Activated T-cell treated with anti-CD3 and anti-CD28 coated beads, Interleukin-2, amount 50 U/mL, for 24 hours (primary cell): ENCODE data around the gene ELMO1.

Experiments used
- DNase-seq: peaks from one replicate; pipeline ENCODE4 v3.0.0-alpha.2; 2020
- H3K27ac Mint-ChIP-seq: 2 replicates; pipeline ENCODE4 v1.8.0; 2020; ENCODE audit warnings: mild to moderate bottlenecking, mixed read lengths
- H3K27me3 Mint-ChIP-seq: 2 replicates; pipeline ENCODE4 v1.8.0; 2020; ENCODE audit warnings: mixed read lengths
- H3K36me3 Mint-ChIP-seq: 2 replicates; pipeline ENCODE4 v1.8.0; 2020; ENCODE audit warnings: low read depth, mixed read lengths
- H3K4me1 Mint-ChIP-seq: 2 replicates; pipeline ENCODE4 v1.8.0; 2020; ENCODE audit warnings: low read depth, mixed read lengths
- H3K4me3 Mint-ChIP-seq: 2 replicates; pipeline ENCODE4 v1.8.0; 2020; ENCODE audit warnings: mild to moderate bottlenecking, moderate library complexity, mixed read lengths
- H3K9me3 Mint-ChIP-seq: 2 replicates; pipeline ENCODE4 v1.8.0; 2020; ENCODE audit warnings: mixed read lengths

ELMO1 gene

GRCh38 chr7:37081436-37081835 lies 367.2 kb downstream of the ELMO1 start:
- DNase-seq, result no peak

GRCh38 chr7:37079420-37079819 lies 369.2 kb downstream of the ELMO1 start:
- peaks cover 52% of the 10 kb centered on the region for H3K4me1 Mint-ChIP-seq
- H3K36me3 Mint-ChIP-seq, result peaks cover 84% of the 10 kb centered on the region
- no peaks in the 10 kb centered on the region for H3K27me3 Mint-ChIP-seq
- H3K9me3 Mint-ChIP-seq, result no peaks in the 10 kb centered on the region
- no peak overlapping the region for H3K27ac Mint-ChIP-seq
- no peak overlapping the region for H3K4me3 Mint-ChIP-seq
- no peak for DNase-seq

More at GRCh38 chr7:37081436-37081835, 367.2 kb downstream of the ELMO1 start:
- Mint-ChIP-seq H3K4me1 (peaks cover 53% of the 10 kb centered on the region), H3K9me3 (no peaks in the 10 kb centered on the region), H3K27me3 (no peaks in the 10 kb centered on the region), H3K4me3 (no peak overlapping the region), H3K36me3 (peaks cover 89% of the 10 kb centered on the region), H3K27ac (no peak overlapping the region)

GRCh38 chr7:37076668-37077067 lies 372.0 kb downstream of the ELMO1 start:
- peaks cover 75% of the 10 kb centered on the region for H3K36me3 Mint-ChIP-seq
- H3K9me3 Mint-ChIP-seq, result peaks cover 5% of the 10 kb centered on the region
- DNase-seq, result no peak
- no peaks in the 10 kb centered on the region for H3K27me3 Mint-ChIP-seq
- H3K27ac Mint-ChIP-seq, result no peak overlapping the region
- H3K4me3 Mint-ChIP-seq, result no peak overlapping the region
- H3K4me1 Mint-ChIP-seq, result peaks cover 50% of the 10 kb centered on the region

GRCh38 chr7:37074370-37074769 lies 374.3 kb downstream of the ELMO1 start:
- H3K9me3 Mint-ChIP-seq, result peaks cover 5% of the 10 kb centered on the region

GRCh38 chr7:37071124-37071523 lies 377.5 kb downstream of the ELMO1 start:
- H3K9me3 Mint-ChIP-seq, result peaks cover 10% of the 10 kb centered on the region
- no peak for DNase-seq
- peak overlapping the region; percentile 93 for H3K27ac Mint-ChIP-seq
- peak overlapping the region; percentile 41 for H3K4me3 Mint-ChIP-seq
- peaks cover 71% of the 10 kb centered on the region for H3K36me3 Mint-ChIP-seq
- H3K27me3 Mint-ChIP-seq, result no peaks in the 10 kb centered on the region
- H3K4me1 Mint-ChIP-seq, result peaks cover 79% of the 10 kb centered on the region

More at GRCh38 chr7:37074370-37074769, 374.3 kb downstream of the ELMO1 start:
- Mint-ChIP-seq H3K27ac (peak overlapping the region; percentile 37), H3K36me3 (peaks cover 75% of the 10 kb centered on the region), H3K27me3 (no peaks in the 10 kb centered on the region), H3K4me3 (no peak overlapping the region), H3K4me1 (peaks cover 57% of the 10 kb centered on the region)
- no peak for DNase-seq

GRCh38 chr7:37070471-37070870 lies 378.2 kb downstream of the ELMO1 start:
- Mint-ChIP-seq H3K4me3 (peak overlapping the region; percentile 41), H3K36me3 (peaks cover 71% of the 10 kb centered on the region), H3K27me3 (no peaks in the 10 kb centered on the region), H3K27ac (peak overlapping the region; percentile 93), H3K9me3 (peaks cover 10% of the 10 kb centered on the region), H3K4me1 (peaks cover 79% of the 10 kb centered on the region)
- no peak for DNase-seq

GRCh38 chr7:37070031-37070430 lies 378.6 kb downstream of the ELMO1 start:
- Mint-ChIP-seq H3K27me3 (no peaks in the 10 kb centered on the region), H3K4me3 (peak overlapping the region; percentile 26), H3K4me1 (peaks cover 82% of the 10 kb centered on the region), H3K36me3 (peaks cover 74% of the 10 kb centered on the region), H3K27ac (peak overlapping the region; percentile 93), H3K9me3 (peaks cover 13% of the 10 kb centered on the region)
- no peak for DNase-seq

- Mint-ChIP-seq H3K4me1 (peaks cover 84% of the 10 kb centered on the region), H3K27me3 (no peaks in the 10 kb centered on the region), H3K27ac (peak overlapping the region; percentile 95), H3K36me3 (peaks cover 75% of the 10 kb centered on the region), H3K4me3 (peak overlapping the region; percentile 40), H3K9me3 (peaks cover 13% of the 10 kb centered on the region)
- no peak for DNase-seq
Observed at GRCh38 chr7:37069336-37069735, 379.3 kb downstream of the ELMO1 start.

- Mint-ChIP-seq H3K9me3 (peaks cover 13% of the 10 kb centered on the region), H3K27ac (peak overlapping the region; percentile 95), H3K4me3 (peak overlapping the region; percentile 40), H3K4me1 (peaks cover 84% of the 10 kb centered on the region), H3K36me3 (peaks cover 78% of the 10 kb centered on the region), H3K27me3 (no peaks in the 10 kb centered on the region)
- DNase-seq, result no peak
Observed at GRCh38 chr7:37068902-37069301, 379.8 kb downstream of the ELMO1 start.

GRCh38 chr7:37068038-37068437 lies 380.6 kb downstream of the ELMO1 start:
- H3K4me1 Mint-ChIP-seq, result peaks cover 85% of the 10 kb centered on the region
- peak overlapping the region; percentile 95 for H3K27ac Mint-ChIP-seq
- H3K9me3 Mint-ChIP-seq, result peaks cover 13% of the 10 kb centered on the region
- no peak overlapping the region for H3K4me3 Mint-ChIP-seq
- DNase-seq, result no peak
- H3K36me3 Mint-ChIP-seq, result peaks cover 78% of the 10 kb centered on the region
- no peaks in the 10 kb centered on the region for H3K27me3 Mint-ChIP-seq

GRCh38 chr7:37065779-37066271 lies 382.8 kb downstream of the ELMO1 start:
- H3K36me3 Mint-ChIP-seq, result peaks cover 80% of the 10 kb centered on the region
- peaks cover 8% of the 10 kb centered on the region for H3K9me3 Mint-ChIP-seq
- DNase-seq, result peak; percentile 41
- H3K4me1 Mint-ChIP-seq, result peaks cover 82% of the 10 kb centered on the region
- H3K4me3 Mint-ChIP-seq, result peak overlapping the region; percentile 25
- H3K27me3 Mint-ChIP-seq, result no peaks in the 10 kb centered on the region
- peak overlapping the region; percentile 88 for H3K27ac Mint-ChIP-seq

- Mint-ChIP-seq H3K4me1 (peaks cover 50% of the 10 kb centered on the region), H3K27me3 (no peaks in the 10 kb centered on the region), H3K9me3 (peaks cover 3% of the 10 kb centered on the region), H3K27ac (peak overlapping the region; percentile 76), H3K4me3 (no peak overlapping the region), H3K36me3 (peaks cover 81% of the 10 kb centered on the region)
- DNase-seq, result no peak
Observed at GRCh38 chr7:37062560-37062859, 386.2 kb downstream of the ELMO1 start.

GRCh38 chr7:37061849-37062559 lies 386.7 kb downstream of the ELMO1 start:
- H3K4me3 Mint-ChIP-seq, result no peak overlapping the region
- no peaks in the 10 kb centered on the region for H3K27me3 Mint-ChIP-seq
- H3K4me1 Mint-ChIP-seq, result peaks cover 47% of the 10 kb centered on the region
- peak overlapping the region; percentile 76 for H3K27ac Mint-ChIP-seq
- H3K36me3 Mint-ChIP-seq, result peaks cover 83% of the 10 kb centered on the region
- DNase-seq, result no peak
- H3K9me3 Mint-ChIP-seq, result peaks cover 3% of the 10 kb centered on the region

GRCh38 chr7:37056234-37056912 lies 392.3 kb downstream of the ELMO1 start:
- H3K27ac Mint-ChIP-seq, result no peak overlapping the region

GRCh38 chr7:37054624-37055241 lies 393.9 kb downstream of the ELMO1 start:
- no peak for DNase-seq
- Mint-ChIP-seq H3K9me3 (peaks cover 3% of the 10 kb centered on the region), H3K4me1 (peaks cover 13% of the 10 kb centered on the region), H3K27ac (no peak overlapping the region), H3K36me3 (peaks cover 76% of the 10 kb centered on the region), H3K4me3 (no peak overlapping the region), H3K27me3 (no peaks in the 10 kb centered on the region)

More at GRCh38 chr7:37056234-37056912, 392.3 kb downstream of the ELMO1 start:
- H3K4me3 Mint-ChIP-seq, result no peak overlapping the region
- peaks cover 9% of the 10 kb centered on the region for H3K4me1 Mint-ChIP-seq
- peaks cover 80% of the 10 kb centered on the region for H3K36me3 Mint-ChIP-seq
- no peak for DNase-seq
- H3K27me3 Mint-ChIP-seq, result no peaks in the 10 kb centered on the region
- H3K9me3 Mint-ChIP-seq, result peaks cover 3% of the 10 kb centered on the region
